ENCODE results near the gene CRACDL. TPM values are rescaled to one million over a fixed set of nuclear protein-coding genes. Genes with fewer than 3 reads are reported as not detected.

Gene CRACDL
- total RNA-seq, 3 donors from 2014 or later (not counting 1 experiment from before 2014, with no cell fraction given), result 0.09 to 0.40 (median 0.11) TPM

GRCh38 chr2:98821629-98822135, 114.3 kb downstream of the CRACDL start:
- Histone ChIP-seq H3K27me3 (ENCODE audit: control insufficient read depth, insufficient read depth, low read length) (no peaks in the 10 kb centered on the region), H3K4me1 (ENCODE audit: control insufficient read depth, insufficient read depth, low read length) (peaks cover 7% of the 10 kb centered on the region), H3K27ac (ENCODE audit: low read length) (no peak overlapping the region), H3K9me3 (ENCODE audit: control insufficient read depth, insufficient read depth, low read length) (no peaks in the 10 kb centered on the region), H3K4me3 (ENCODE audit: low read length) (no peak overlapping the region), H3K36me3 (ENCODE audit: control insufficient read depth, insufficient read depth, low read length) (no peaks in the 10 kb centered on the region)
- intact Hi-C loops (cut with micrococcal nuclease), result loop anchor here (10.0 kb wide), 1 partner anchor 87 kb away; the partner anchor contains the start of gene MGAT4A
- Mint-ChIP-seq H3K27ac (no peak overlapping the region), H3K36me3 (no peaks in the 10 kb centered on the region), H3K4me3 (no peak overlapping the region), H3K9me3 (no peaks in the 10 kb centered on the region), H3K4me1 (peaks cover 12 to 14% of the 10 kb centered on the region in 2 donors), H3K27me3 (ENCODE audit: low read depth in 2 of 2) (no peaks in the 10 kb centered on the region)
- no peak for TF ChIP-seq CTCF (IDR thresholded peaks at IDR 0.05)
- ATAC-seq (no peak), DNase-seq (no peak)
- 95% methylated on average over 38 of the region's 38 CpGs for WGBS (ENCODE audit: insufficient coverage)

- intact Hi-C loops (cut with micrococcal nuclease), result no loop called here
- no peak overlapping the region for H3K27ac Mint-ChIP-seq
- WGBS (ENCODE audit: insufficient coverage), result 94% methylated on average over 5 of the region's 5 CpGs
Observed at GRCh38 chr2:98819231-98819766, 116.7 kb downstream of the CRACDL start.

GRCh38 chr2:98818164-98818563, 117.9 kb downstream of the CRACDL start:
- intact Hi-C loops (cut with micrococcal nuclease), result no loop called here
- TF ChIP-seq CTCF (IDR thresholded peaks at IDR 0.05), result no peak
- H3K4me1 ChIP-seq (ENCODE audit: control insufficient read depth, insufficient read depth, low read length), result peaks cover 3% of the 10 kb centered on the region
- ATAC-seq (no peak), DNase-seq (no peak)
- H3K27ac ChIP-seq (ENCODE audit: low read length), result no peak overlapping the region
- H3K27me3 ChIP-seq (ENCODE audit: control insufficient read depth, insufficient read depth, low read length), result peaks cover 2% of the 10 kb centered on the region
- H3K36me3 Mint-ChIP-seq, result no peaks in the 10 kb centered on the region
- WGBS (ENCODE audit: insufficient coverage), result 84% methylated on average over 3 of the region's 5 CpGs
- no peak overlapping the region for H3K4me3 Mint-ChIP-seq
- H3K9me3 Mint-ChIP-seq, result no peaks in the 10 kb centered on the region
- no peaks in the 10 kb centered on the region for H3K9me3 ChIP-seq (ENCODE audit: control insufficient read depth, insufficient read depth, low read length)
- H3K4me3 ChIP-seq (ENCODE audit: low read length), result no peak overlapping the region
- H3K36me3 ChIP-seq (ENCODE audit: control insufficient read depth, insufficient read depth, low read length), result no peaks in the 10 kb centered on the region
- no peak overlapping the region for H3K27ac Mint-ChIP-seq
- H3K4me1 Mint-ChIP-seq, result peaks cover 0 to 5% of the 10 kb centered on the region in 2 donors
- H3K27me3 Mint-ChIP-seq (ENCODE audit: low read depth in 2 of 2), result peaks cover 6 to 17% of the 10 kb centered on the region in 2 donors

More at GRCh38 chr2:98819231-98819766, 116.7 kb downstream of the CRACDL start:
- ATAC-seq (no peak), DNase-seq (no peak)
- Histone ChIP-seq H3K9me3 (ENCODE audit: control insufficient read depth, insufficient read depth, low read length) (no peaks in the 10 kb centered on the region), H3K36me3 (ENCODE audit: control insufficient read depth, insufficient read depth, low read length) (no peaks in the 10 kb centered on the region), H3K4me3 (ENCODE audit: low read length) (no peak overlapping the region), H3K27ac (ENCODE audit: low read length) (no peak overlapping the region), H3K4me1 (ENCODE audit: control insufficient read depth, insufficient read depth, low read length) (peaks cover 3% of the 10 kb centered on the region), H3K27me3 (ENCODE audit: control insufficient read depth, insufficient read depth, low read length) (peaks cover 2% of the 10 kb centered on the region)
- H3K27me3 Mint-ChIP-seq (ENCODE audit: low read depth in 2 of 2), result peaks cover 6 to 11% of the 10 kb centered on the region in 2 donors
- no peaks in the 10 kb centered on the region for H3K36me3 Mint-ChIP-seq
- H3K9me3 Mint-ChIP-seq, result no peaks in the 10 kb centered on the region
- no peak for TF ChIP-seq CTCF (IDR thresholded peaks at IDR 0.05)
- H3K4me3 Mint-ChIP-seq, result no peak overlapping the region
- H3K4me1 Mint-ChIP-seq, result peaks cover 10 to 15% of the 10 kb centered on the region in 2 donors

GRCh38 chr2:98816281-98816680, 119.7 kb downstream of the CRACDL start:
- no peaks in the 10 kb centered on the region for H3K9me3 Mint-ChIP-seq
- peaks cover 0 to 5% of the 10 kb centered on the region in 2 donors for H3K4me1 Mint-ChIP-seq
- no peak for TF ChIP-seq CTCF (IDR thresholded peaks at IDR 0.05)
- H3K4me3 Mint-ChIP-seq, result no peak overlapping the region
- Histone ChIP-seq H3K36me3 (ENCODE audit: control insufficient read depth, insufficient read depth, low read length) (no peaks in the 10 kb centered on the region), H3K9me3 (ENCODE audit: control insufficient read depth, insufficient read depth, low read length) (no peaks in the 10 kb centered on the region), H3K4me3 (ENCODE audit: low read length) (no peak overlapping the region), H3K27me3 (ENCODE audit: control insufficient read depth, insufficient read depth, low read length) (peaks cover 2% of the 10 kb centered on the region), H3K27ac (ENCODE audit: low read length) (no peak overlapping the region), H3K4me1 (ENCODE audit: control insufficient read depth, insufficient read depth, low read length) (no peaks in the 10 kb centered on the region)
- 69% methylated on average over 3 of the region's 3 CpGs for WGBS (ENCODE audit: insufficient coverage)
- H3K36me3 Mint-ChIP-seq, result no peaks in the 10 kb centered on the region
- no peak for DNase-seq
- no peak overlapping the region for H3K27ac Mint-ChIP-seq
- H3K27me3 Mint-ChIP-seq (ENCODE audit: low read depth in 2 of 2), result peaks cover 6 to 17% of the 10 kb centered on the region in 2 donors
- no peak for ATAC-seq
- intact Hi-C loops (cut with micrococcal nuclease), result no loop called here

Measured in natural killer cell (primary cell).